ENCODE results near the gene SCN1B. TPM values are rescaled to one million over a fixed set of nuclear protein-coding genes. Genes with fewer than 3 reads are reported as not detected.

SCN1B gene
- total and polyA plus RNA-seq, 2 of the 13 experiments (the other 11 are each of a cell fraction or from before 2014, with no cell fraction given): 2.7 to 20.1 TPM

DNA sequence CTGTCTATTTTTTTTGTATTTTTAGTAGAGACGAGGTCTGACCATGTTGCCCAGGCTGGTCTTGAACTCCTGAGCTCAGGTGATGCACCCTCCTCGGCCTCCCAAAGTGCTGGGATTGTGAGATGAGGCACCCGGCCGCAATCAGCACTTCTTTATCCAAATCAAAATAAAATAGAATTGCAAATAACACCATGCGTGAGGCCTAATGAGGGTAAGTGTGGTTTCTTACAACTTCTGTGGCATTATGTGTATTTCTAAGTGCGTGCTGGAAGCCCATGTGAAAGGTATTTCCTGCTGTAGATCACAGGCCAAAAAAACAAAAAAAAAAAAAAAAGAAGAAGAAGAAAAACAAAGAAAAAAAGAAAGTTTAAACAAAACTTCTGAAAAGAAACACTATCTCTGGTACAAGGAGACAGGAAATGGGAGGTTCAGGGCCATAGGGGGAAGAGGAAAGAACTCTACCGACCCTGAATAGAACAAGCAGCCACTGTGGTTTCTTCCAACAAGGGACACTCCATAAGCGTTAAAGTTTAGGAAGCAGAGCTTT, 33.1 kb upstream of the SCN1B start (continued):
- TF ChIP-seq, protein P1, sequence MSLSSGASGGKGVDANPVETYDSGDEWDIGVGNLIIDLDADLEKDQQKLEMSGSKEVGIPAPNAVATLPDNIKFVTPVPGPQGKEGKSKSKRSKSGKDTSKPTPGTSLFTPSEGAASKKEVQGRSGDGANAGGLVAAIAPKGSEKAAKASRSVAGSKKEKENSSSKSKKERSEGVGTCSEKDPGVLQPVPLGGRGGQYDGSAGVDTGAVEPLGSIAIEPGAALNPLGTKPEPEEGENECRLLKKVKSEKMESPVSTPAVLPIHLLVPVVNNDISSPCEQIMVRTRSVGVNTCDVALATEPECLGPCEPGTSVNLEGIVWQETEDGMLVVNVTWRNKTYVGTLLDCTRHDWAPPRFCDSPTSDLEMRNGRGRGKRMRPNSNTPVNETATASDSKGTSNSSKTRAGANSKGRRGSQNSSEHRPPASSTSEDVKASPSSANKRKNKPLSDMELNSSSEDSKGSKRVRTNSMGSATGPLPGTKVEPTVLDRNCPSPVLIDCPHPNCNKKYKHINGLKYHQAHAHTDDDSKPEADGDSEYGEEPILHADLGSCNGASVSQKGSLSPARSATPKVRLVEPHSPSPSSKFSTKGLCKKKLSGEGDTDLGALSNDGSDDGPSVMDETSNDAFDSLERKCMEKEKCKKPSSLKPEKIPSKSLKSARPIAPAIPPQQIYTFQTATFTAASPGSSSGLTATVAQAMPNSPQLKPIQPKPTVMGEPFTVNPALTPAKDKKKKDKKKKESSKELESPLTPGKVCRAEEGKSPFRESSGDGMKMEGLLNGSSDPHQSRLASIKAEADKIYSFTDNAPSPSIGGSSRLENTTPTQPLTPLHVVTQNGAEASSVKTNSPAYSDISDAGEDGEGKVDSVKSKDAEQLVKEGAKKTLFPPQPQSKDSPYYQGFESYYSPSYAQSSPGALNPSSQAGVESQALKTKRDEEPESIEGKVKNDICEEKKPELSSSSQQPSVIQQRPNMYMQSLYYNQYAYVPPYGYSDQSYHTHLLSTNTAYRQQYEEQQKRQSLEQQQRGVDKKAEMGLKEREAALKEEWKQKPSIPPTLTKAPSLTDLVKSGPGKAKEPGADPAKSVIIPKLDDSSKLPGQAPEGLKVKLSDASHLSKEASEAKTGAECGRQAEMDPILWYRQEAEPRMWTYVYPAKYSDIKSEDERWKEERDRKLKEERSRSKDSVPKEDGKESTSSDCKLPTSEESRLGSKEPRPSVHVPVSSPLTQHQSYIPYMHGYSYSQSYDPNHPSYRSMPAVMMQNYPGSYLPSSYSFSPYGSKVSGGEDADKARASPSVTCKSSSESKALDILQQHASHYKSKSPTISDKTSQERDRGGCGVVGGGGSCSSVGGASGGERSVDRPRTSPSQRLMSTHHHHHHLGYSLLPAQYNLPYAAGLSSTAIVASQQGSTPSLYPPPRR (CRISPR knock-in tag; IDR thresholded peaks at IDR 0.05; ENCODE audit: borderline replicate concordance): 0 out of 2 replicates have a peak, but pooled peaks have one; percentile 3
- TF ChIP-seq CREM (IDR thresholded peaks at IDR 0.05) (peak; percentile 67), CREM (CRISPR knock-in tag; IDR thresholded peaks at IDR 0.05) (no peak), NR2C2 (CRISPR knock-in tag; IDR thresholded peaks at IDR 0.05; ENCODE audit: borderline replicate concordance) (no peak), EHMT2 (IDR thresholded peaks at IDR 0.05; ENCODE audit: borderline replicate concordance, low read depth, low read length) (no peak), SP5 (CRISPR knock-in tag; IDR thresholded peaks at IDR 0.05; ENCODE audit: borderline replicate concordance, low read depth) (peak; percentile 85; the same call in 1 of the 2 replicates), FLYWCH1 (CRISPR knock-in tag; IDR thresholded peaks at IDR 0.05) (no peak), SAP130 (CRISPR knock-in tag; IDR thresholded peaks at IDR 0.05; ENCODE audit: low read depth) (peak; percentile 68; the same call in 1 of the 2 replicates), GABPB1 (CRISPR knock-in tag; IDR thresholded peaks at IDR 0.05) (no peak)
- TF ChIP-seq, protein P2, sequence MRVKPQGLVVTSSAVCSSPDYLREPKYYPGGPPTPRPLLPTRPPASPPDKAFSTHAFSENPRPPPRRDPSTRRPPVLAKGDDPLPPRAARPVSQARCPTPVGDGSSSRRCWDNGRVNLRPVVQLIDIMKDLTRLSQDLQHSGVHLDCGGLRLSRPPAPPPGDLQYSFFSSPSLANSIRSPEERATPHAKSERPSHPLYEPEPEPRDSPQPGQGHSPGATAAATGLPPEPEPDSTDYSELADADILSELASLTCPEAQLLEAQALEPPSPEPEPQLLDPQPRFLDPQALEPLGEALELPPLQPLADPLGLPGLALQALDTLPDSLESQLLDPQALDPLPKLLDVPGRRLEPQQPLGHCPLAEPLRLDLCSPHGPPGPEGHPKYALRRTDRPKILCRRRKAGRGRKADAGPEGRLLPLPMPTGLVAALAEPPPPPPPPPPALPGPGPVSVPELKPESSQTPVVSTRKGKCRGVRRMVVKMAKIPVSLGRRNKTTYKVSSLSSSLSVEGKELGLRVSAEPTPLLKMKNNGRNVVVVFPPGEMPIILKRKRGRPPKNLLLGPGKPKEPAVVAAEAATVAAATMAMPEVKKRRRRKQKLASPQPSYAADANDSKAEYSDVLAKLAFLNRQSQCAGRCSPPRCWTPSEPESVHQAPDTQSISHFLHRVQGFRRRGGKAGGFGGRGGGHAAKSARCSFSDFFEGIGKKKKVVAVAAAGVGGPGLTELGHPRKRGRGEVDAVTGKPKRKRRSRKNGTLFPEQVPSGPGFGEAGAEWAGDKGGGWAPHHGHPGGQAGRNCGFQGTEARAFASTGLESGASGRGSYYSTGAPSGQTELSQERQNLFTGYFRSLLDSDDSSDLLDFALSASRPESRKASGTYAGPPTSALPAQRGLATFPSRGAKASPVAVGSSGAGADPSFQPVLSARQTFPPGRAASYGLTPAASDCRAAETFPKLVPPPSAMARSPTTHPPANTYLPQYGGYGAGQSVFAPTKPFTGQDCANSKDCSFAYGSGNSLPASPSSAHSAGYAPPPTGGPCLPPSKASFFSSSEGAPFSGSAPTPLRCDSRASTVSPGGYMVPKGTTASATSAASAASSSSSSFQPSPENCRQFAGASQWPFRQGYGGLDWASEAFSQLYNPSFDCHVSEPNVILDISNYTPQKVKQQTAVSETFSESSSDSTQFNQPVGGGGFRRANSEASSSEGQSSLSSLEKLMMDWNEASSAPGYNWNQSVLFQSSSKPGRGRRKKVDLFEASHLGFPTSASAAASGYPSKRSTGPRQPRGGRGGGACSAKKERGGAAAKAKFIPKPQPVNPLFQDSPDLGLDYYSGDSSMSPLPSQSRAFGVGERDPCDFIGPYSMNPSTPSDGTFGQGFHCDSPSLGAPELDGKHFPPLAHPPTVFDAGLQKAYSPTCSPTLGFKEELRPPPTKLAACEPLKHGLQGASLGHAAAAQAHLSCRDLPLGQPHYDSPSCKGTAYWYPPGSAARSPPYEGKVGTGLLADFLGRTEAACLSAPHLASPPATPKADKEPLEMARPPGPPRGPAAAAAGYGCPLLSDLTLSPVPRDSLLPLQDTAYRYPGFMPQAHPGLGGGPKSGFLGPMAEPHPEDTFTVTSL (CRISPR knock-in tag; IDR thresholded peaks at IDR 0.05; ENCODE audit: borderline replicate concordance): no peak; the same call in 1 of the 2 replicates
- TF ChIP-seq, protein P3, sequence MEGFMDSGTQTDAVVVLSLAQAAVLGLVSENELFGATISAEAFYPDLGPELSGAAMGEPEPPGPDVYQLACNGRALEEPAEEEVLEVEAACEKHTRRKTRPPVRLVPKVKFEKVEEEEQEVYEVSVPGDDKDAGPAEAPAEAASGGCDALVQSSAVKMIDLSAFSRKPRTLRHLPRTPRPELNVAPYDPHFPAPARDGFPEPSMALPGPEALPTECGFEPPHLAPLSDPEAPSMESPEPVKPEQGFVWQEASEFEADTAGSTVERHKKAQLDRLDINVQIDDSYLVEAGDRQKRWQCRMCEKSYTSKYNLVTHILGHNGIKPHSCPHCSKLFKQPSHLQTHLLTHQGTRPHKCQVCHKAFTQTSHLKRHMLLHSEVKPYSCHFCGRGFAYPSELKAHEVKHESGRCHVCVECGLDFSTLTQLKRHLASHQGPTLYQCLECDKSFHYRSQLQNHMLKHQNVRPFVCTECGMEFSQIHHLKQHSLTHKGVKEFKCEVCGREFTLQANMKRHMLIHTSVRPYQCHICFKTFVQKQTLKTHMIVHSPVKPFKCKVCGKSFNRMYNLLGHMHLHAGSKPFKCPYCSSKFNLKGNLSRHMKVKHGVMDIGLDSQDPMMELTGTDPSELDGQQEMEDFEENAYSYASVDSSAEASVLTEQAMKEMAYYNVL (CRISPR knock-in tag; IDR thresholded peaks at IDR 0.05; ENCODE audit: borderline replicate concordance): peak; percentile 96
- TF ChIP-seq, protein P4, sequence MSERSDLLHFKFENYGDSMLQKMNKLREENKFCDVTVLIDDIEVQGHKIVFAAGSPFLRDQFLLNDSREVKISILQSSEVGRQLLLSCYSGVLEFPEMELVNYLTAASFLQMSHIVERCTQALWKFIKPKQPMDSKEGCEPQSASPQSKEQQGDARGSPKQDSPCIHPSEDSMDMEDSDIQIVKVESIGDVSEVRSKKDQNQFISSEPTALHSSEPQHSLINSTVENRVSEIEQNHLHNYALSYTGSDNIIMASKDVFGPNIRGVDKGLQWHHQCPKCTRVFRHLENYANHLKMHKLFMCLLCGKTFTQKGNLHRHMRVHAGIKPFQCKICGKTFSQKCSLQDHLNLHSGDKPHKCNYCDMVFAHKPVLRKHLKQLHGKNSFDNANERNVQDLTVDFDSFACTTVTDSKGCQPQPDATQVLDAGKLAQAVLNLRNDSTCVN (CRISPR knock-in tag; IDR thresholded peaks at IDR 0.05; ENCODE audit: borderline replicate concordance): no peak
- TF ChIP-seq, protein P5, sequence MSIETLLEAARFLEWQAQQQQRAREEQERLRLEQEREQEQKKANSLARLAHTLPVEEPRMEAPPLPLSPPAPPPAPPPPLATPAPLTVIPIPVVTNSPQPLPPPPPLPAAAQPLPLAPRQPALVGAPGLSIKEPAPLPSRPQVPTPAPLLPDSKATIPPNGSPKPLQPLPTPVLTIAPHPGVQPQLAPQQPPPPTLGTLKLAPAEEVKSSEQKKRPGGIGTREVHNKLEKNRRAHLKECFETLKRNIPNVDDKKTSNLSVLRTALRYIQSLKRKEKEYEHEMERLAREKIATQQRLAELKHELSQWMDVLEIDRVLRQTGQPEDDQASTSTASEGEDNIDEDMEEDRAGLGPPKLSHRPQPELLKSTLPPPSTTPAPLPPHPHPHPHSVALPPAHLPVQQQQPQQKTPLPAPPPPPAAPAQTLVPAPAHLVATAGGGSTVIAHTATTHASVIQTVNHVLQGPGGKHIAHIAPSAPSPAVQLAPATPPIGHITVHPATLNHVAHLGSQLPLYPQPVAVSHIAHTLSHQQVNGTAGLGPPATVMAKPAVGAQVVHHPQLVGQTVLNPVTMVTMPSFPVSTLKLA (IDR thresholded peaks at IDR 0.05): no peak
